Psoas muscle (tissue), 8 donors: Measurements from ENCODE around the gene GRSF1. TPM values are rescaled to one million over a fixed set of nuclear protein-coding genes. Genes with fewer than 3 reads are reported as not detected.

ENCODE experiments used
- ATAC-seq, 4 donors: fragments of 200-7000 bp; cut with Tn5 transposase; one replicate each; pipeline ENCODE4 v1.9.1; 2020; ENCODE audit warnings: moderate library complexity in 3 of 4, mild to moderate bottlenecking in 2 of 4
- DNase-seq, 2 donors: peaks; one replicate each; pipeline ENCODE4 v3.0.0-alpha.2; 2020
- H3K27ac ChIP-seq: fragments of 200-600 bp; one replicate; pipeline ENCODE4 v1.8.0; 2022
- H3K27me3 ChIP-seq, 3 donors: fragments of 200-600 bp in 1 of 3; one replicate each; pipeline versions ENCODE4 v1.6.1 to v1.8.0; 2013 to 2022; ENCODE audit warnings: low read length in 2 of 3, mild to moderate bottlenecking in 2 of 3, moderate library complexity in 1 of 3; ENCODE audit not compliant: insufficient read depth in 3 of 3
- H3K36me3 ChIP-seq, 2 donors: fragments of 200-600 bp in 1 of 2; one replicate each; pipeline versions ENCODE4 v1.6.1 to v1.8.0; 2013 to 2022; ENCODE audit warnings: low read depth in 1 of 2, mild to moderate bottlenecking in 1 of 2, moderate library complexity in 1 of 2; ENCODE audit not compliant: insufficient read depth in 1 of 2
- H3K4me1 ChIP-seq: fragments of 200-600 bp; one replicate; pipeline ENCODE4 v1.8.0; 2022
- H3K4me3 ChIP-seq: fragments of 200-600 bp; one replicate; pipeline ENCODE4 v1.8.0; 2022; ENCODE audit warnings: mild to moderate bottlenecking
- H3K9me3 ChIP-seq: fragments of 200-600 bp; one replicate; pipeline ENCODE4 v1.8.0; 2022
- WGBS, 3 donors: extraction: QIAGEN DNeasy Blood & Tissue Kit; methylation state at CpG; one replicate each; pipeline versions ENCODE4 v1.1.6 to v1.1.7; 2013; 5-methylcytosine and 5-hydroxymethylcytosine counted together
- intact Hi-C, 2 donors: fragments of 100-400 bp; cut with DNase I; formaldehyde crosslinking; loops; one replicate each; pipeline versions ENCODE4 v1.11.0 to v1.14.2; 2022
- polyA plus RNA-seq, 3 donors: library from polyadenylated mRNA; stranded (reverse); fragments of 200-250 nt; gene quantifications; one replicate each; pipeline ENCODE4 v1.2.3, GENCODE V29; 2013
- total RNA-seq, 4 donors: library from RNA; stranded (reverse); fragmentation: NEBNext Ultra II Directional in 2 of 4; extraction: Animal tissue kit (Norgen Biotek cat#: 25700) in 2 of 4; gene quantifications; one replicate each; pipeline versions ENCODE4 v1.2.1 to v1.2.4, GENCODE V29; 2021 to 2023
- TF ChIP-seq, protein P1 (sequence below): fragments of 200-600 bp; IDR thresholded peaks from one replicate; pipeline ENCODE4 v1.8.0; 2022; ENCODE audit warnings: antibody characterized with exemption
- donor health status: healthy with polysubstance abuse.
- donor health status: DM: no; HTN: no; CAD: no; lungs with moderate emphysema.
- donor health status: Bipolar disorder and iron deficiency.
- donor health status: healthy.
- donor health status: DM: yes; HTN: yes; CAD: no.
- donor health status: DM: no; HTN: no; CAD: no.
- donor health status: DM: no; HTN: no; CAD: no.
- donor health status: DM: yes; HTN: yes; CAD: no.

GRSF1 gene
- total and polyA plus RNA-seq, 7 donors = 85.2 to 144 (median 122) TPM

DNA sequence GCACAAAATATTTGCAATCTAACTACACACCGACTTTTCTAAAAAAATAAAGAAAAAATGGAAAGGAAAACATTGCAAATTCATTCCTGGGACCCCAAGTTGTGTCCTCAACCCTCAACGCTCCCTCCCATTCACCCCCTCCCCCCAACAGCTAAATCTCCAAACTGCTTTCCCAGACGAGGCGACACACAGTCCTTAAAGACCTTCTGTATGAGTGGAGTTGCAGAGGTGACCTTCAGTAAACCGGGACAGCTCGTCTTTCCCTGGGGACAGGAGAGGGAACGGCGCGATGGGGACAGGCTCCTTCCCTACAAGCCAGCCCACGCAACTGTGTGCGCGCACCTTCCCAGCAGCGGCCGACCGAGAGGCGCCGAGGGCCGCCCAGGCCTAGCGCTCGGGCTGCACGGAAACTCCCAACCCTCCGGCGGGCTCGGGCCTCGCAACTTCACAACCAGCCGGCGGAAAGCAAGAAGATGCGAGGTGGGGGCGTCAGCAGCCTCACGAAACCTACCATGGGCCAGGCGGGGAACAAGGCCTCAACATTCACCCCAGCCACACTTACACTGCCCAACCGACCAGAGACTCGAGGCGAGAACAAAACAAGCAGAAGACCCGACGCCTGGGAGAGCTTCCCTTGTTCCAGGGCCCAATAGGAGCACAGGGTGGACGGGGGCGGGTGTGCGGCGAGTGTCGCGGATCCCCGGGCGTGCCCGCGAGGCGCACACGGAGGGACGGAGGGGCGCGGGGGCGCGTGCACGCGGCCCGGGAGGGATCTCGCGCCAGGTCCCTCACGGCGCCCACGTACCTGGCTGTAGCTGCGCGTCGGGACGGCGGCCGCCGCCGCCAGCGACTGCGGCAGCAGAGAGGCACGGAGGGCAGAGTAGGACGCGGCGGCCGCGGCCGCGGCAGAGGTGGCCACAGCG is 763 bp downstream of the GRSF1 start:
- H3K36me3 ChIP-seq = peaks cover 0 to 19% of the 10 kb centered on the region in 2 donors
- H3K27ac ChIP-seq = peak overlapping the region; percentile 97
- H3K4me3 ChIP-seq = peak overlapping the region; percentile 95
- ATAC-seq (peak; percentile 75 to 79 (median 76)), DNase-seq (peak; percentile 70 to 84)
- H3K4me1 ChIP-seq = peaks cover 19% of the 10 kb centered on the region
- H3K9me3 ChIP-seq = no peaks in the 10 kb centered on the region
- H3K27me3 ChIP-seq = no peaks in the 10 kb centered on the region
- intact Hi-C loops = loop anchor here (1.0 to 10.0 kb wide), 4 partner anchors 132 to 156 kb away; partner anchors contain the start of genes DCK (in 1 of the 2) and UTP3 (in 1 of the 2)
- TF ChIP-seq, protein P1, sequence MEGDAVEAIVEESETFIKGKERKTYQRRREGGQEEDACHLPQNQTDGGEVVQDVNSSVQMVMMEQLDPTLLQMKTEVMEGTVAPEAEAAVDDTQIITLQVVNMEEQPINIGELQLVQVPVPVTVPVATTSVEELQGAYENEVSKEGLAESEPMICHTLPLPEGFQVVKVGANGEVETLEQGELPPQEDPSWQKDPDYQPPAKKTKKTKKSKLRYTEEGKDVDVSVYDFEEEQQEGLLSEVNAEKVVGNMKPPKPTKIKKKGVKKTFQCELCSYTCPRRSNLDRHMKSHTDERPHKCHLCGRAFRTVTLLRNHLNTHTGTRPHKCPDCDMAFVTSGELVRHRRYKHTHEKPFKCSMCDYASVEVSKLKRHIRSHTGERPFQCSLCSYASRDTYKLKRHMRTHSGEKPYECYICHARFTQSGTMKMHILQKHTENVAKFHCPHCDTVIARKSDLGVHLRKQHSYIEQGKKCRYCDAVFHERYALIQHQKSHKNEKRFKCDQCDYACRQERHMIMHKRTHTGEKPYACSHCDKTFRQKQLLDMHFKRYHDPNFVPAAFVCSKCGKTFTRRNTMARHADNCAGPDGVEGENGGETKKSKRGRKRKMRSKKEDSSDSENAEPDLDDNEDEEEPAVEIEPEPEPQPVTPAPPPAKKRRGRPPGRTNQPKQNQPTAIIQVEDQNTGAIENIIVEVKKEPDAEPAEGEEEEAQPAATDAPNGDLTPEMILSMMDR = no peak
- WGBS, 3 donors = 0 to 1% (median 1%) methylated on average over 50 to 80 of the region's 80 CpGs

DNA sequence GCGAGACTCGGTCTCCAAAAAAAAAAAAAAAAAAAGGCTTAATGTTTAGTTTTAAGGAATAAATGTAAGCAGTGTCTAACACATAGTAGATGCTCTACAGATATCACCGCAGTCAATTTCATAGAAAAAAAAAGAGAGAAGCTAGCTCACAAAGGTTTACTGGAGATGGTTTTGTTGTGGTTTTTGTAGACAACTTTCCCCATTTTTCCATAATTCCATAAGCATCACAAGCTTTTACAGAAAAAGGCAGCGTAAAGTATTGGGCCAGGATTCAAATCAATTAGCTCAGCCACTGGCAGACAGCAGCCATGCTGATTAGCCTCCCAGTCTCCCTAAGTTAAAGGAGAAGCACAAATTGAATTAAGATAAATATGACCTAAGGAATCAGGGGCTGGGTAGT is 1.5 kb downstream of the GRSF1 start:
- no peaks in the 10 kb centered on the region for H3K27me3 ChIP-seq
- H3K36me3 ChIP-seq = peaks cover 2 to 26% of the 10 kb centered on the region in 2 donors
- H3K27ac ChIP-seq = peak overlapping the region; percentile 97
- DNase-seq = no peak
- TF ChIP-seq, protein P1 = no peak
- WGBS, 3 donors = 4 to 19% (median 15%) methylated on average over 2 to 4 of the region's 4 CpGs
- H3K9me3 ChIP-seq = no peaks in the 10 kb centered on the region
- peak overlapping the region; percentile 95 for H3K4me3 ChIP-seq
- intact Hi-C loops = loop anchor here (5.0 to 10.0 kb wide), 2 partner anchors 131 to 157 kb away; partner anchors contain the start of gene DCK (in 1 of the 2)
- ATAC-seq = no peak
- peaks cover 19% of the 10 kb centered on the region for H3K4me1 ChIP-seq

DNA sequence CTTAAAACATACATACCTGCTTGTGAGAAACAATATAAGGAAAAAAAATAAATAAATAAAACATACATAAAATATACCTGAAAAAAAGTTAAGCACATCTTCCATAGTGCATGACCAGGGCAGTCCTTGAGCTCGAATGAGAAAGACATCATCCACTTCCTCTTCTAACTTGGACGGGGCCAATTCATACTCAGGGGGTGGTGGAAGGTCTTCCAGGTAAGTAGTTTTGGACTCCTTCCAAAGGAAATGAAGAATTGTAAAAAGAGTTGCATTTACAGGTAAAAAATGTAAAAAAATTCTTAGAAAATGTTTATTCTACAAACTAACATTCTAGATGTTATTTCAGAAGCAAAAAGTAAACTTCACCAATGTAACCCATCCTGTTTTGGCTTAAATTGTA is 3.6 kb downstream of the GRSF1 start:
- no peaks in the 10 kb centered on the region for H3K9me3 ChIP-seq
- DNase-seq (no peak), ATAC-seq (no peak)
- H3K4me1 ChIP-seq = peaks cover 19% of the 10 kb centered on the region
- H3K4me3 ChIP-seq = no peak overlapping the region
- H3K27me3 ChIP-seq = no peaks in the 10 kb centered on the region
- intact Hi-C loops = loop anchor here (5.0 to 10.0 kb wide), 2 partner anchors 129 to 159 kb away; partner anchors contain the start of gene DCK (in 1 of the 2)
- TF ChIP-seq, protein P1 = no peak
- peaks cover 9 to 48% of the 10 kb centered on the region in 2 donors for H3K36me3 ChIP-seq
- WGBS, 3 donors = 67 to 79% (median 76%) methylated on average over 2 of the region's 2 CpGs
- no peak overlapping the region for H3K27ac ChIP-seq

DNA sequence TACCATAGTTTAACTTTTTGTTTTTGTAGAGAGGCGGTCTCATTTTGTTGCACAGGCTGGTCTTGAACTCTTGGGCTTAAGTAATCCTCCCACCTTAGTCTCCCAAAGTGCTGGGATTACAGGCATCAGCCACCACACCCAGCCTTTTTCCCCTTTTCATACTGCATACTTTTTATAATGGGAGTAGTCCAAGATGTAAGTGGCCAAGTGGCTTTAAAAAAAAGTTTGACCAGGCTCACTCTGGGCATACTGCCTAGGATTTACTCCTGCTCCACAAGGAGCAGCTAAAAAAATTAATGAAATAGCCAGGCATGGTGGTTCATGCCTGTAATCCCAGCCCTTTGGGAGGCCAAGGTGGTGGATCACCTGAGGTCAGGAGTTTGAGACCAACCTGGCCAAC is 6.0 kb downstream of the GRSF1 start:
- ATAC-seq (no peak), DNase-seq (no peak)
- Histone ChIP-seq H3K4me3 (no peak overlapping the region), H3K9me3 (no peaks in the 10 kb centered on the region), H3K4me1 (peaks cover 27% of the 10 kb centered on the region), H3K27ac (no peak overlapping the region), H3K36me3 (peaks cover 16 to 72% of the 10 kb centered on the region in 2 donors), H3K27me3 (no peaks in the 10 kb centered on the region)
- WGBS, 3 donors = 97 to 100% (median 97%) methylated on average over 1 of the region's 1 CpG
- intact Hi-C loops = loop anchor here in 1 of 2 donors (10.0 kb wide), 1 partner anchor 161 kb away; the partner anchor contains the start of gene DCK
- TF ChIP-seq, protein P1 = no peak
